Stimulated activated CD8-positive, alpha-beta memory T cell treated with anti-CD3 and anti-CD28 coated beads, Interleukin-12 subunit alpha, Interleukin-12 subunit beta, amount 100 ng/mL, for 1 hour (primary cell): Measurements from ENCODE around the gene CCDC12.

Experiments
- DNase-seq: peaks from one replicate; pipeline ENCODE4 v3.0.0-alpha.2; 2020; ENCODE audit warnings: low read depth

Gene CCDC12

DNA sequence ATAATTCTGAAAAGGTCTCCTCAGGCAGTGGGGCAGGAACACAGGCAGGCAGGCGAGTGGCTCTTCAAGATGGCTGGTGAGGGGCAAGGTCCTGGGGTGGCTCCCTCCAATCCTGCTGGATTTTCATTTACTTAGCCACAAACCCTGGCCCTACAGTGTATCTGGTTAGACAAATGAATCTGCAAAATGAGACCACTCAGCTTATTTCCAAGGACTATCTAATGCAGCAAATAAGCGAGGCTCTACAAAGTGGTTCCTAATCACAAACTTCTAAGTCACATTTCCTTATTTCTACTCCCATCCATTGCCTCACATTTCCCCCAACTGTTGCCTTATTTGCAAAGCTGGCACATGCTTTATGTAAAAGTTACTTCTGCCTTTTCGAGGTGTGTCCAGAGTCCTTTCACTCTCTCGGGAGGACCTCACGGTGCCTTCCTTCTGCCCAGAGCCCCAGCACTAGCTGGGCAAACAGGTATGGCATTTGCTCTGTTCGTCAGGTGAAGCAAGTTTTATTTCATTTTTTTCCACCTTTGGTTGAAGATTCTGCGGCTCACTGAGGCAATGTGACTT, 40.5 kb downstream of the CCDC12 start:
- DNase-seq: no peak

DNA sequence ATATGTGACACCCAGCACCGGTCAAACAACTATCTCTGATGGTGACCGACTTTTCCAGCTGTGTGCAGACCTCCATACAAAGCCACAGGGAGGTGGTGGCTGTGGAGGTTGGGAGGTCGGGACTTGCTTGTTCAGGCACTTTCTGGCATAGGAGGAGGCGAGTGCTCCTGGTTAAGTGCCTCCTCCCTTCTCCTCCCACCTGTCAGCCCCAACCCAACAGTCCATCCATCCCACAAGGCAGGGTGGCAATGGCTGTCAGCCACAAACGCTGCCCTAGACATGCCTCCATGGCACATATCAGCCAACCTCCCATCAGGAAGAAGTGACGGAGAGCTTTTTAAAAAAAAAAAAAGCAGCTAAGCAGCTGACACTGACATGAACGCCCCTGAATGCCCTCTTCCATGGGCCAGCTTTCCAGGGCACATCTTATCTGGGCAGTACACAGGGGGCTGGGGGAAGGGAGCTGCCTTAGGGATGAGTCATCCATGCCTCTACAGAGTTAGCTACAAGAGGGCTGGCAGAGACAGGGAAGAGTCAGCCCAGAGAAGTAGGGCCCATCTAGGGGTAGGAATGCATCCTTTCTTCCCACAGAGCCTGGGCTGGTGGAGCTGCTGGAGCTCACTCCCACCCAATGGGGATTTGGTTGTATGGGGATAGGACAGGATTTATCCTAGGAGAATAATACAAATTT, 41.2 kb downstream of the CCDC12 start:
- DNase-seq: no peak

DNA sequence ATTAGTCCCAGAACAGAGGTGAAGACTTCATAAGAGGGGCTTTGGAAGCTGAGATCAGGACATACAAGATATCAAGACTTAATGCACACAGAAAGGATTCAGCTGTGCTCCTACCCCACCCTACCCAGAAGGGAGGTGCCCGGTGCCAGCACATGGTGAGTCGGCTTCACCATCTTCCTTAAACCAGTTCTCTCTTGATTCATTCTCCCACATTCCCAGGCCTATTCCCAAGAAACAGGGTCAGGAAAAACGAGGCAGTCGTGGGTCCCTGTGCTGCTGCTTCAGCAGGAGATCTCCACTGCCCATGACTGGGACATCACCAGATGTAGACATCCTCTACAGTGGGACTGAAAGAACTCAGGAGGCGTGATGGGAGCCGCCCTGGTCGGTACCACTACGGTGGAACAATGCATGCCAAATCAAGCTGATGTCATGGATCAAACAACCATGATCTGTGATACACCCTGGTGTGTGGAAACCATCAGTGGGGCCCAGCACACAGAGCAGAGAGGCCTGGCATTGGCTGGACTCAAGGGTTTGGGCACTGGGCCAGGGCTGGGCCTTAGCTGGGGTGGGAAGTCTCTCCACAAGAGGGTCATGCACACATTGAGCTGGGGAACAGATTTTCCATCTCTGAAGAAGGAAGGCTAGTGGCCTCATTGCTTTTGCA, 41.9 kb downstream of the CCDC12 start:
- DNase-seq: no peak

DNA sequence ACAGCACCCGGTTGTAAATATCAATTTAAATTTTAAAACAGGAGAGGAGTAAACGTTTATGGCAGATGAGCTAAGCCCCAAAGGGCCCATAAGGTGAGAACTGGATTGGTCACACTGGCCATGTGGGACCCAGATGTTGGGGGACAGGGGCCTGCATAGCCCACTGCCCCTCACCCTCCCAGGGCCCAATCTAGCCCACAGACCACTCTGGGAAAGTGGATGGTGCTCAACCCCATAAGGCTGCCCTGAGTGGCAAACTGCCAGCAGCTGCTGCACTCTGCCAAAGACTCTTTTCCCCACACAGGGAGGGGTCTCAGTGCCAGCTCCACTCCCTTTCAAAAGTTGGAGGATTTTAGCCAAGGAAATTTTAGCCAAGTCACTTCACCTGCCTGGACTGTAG, 42.5 kb downstream of the CCDC12 start:
- no peak for DNase-seq

DNA sequence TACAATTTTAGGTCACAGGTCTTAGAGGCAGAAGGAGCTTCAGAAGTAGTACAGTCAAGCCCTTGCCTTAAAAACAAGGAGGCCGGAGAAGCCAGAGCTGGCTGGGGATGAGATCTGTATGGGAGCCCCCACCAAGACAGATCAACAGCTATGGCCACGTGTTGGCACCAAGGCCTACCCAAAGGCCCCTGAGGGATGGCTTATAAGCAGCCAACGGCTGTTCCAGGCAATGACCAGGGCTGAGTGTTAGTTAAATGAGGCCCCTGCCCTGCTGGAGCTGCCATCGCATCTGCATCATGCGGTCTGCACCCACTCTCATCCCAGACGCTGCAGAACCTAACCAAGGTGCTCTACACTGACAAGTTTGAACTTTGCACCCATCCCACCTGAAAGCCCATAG, 43.3 kb downstream of the CCDC12 start:
- DNase-seq: no peak

DNA sequence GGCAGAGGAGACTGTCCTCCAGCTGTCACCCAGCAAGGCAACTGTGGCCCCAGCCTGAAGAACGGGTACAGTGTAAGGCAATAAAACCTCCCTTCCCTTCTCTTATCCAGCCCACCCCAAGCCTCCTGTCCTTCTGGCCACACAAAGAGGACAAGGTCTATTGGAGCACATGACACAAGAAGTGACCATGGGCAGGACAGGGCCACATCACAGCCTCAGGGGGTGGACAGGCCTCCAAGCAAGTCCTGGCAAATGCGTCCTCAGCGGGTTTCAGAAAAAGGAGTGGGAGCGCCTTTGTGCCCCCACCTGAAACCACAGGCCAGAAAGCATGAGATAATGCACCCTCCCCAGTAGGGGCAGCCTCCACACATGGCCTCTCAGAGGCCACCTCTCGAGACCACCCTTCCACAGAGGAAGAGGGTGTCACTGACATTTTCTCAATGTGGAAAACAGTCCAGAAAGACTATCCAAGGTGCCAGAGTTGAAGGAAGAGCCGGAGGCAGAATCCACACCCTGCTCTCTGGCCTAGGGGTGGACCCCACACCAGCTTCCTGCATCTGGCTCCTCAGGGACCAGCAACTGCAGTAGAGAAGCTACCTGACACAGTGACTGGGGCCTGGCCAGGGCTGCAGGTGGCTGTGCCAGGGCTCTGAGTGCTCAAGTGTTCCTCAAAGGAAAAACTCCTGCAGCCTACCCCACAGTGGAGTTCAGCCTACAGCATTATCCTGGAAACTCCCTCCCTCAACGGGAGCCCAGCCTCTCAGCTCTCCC, 43.9 kb downstream of the CCDC12 start:
- no peak for DNase-seq

DNA sequence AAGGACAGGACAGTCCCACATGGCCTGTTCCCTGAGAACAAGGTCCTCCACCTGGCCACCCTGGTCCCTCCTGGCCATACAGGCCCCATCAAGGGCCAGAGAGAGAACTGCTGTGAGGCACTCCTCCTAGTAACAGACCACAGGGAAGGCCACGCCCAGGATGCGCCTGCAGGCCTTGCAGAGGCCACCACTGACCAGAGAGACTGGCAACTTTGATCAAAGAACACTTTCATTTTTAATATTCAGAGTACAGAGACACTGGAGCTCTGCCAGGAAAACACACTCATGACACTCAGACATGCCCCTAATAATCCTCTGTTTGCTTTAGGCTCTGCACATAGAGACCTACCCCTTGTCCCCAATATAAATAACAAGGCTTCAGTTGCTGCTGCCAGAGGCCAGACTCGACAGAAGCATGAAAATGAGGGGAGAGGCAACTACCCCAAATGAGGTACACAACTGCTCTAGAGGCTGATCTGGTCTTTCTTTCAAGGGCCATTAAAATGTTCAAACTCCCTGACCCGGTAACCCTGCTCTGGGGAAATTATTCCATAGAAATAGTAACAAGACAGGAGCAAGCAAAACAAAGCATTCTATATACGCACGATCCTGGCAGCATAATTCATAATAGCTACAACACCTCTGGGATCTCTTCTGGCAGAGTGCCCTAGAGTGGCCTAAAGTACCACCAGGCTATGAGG, 44.8 kb downstream of the CCDC12 start:
- no peak for DNase-seq

DNA sequence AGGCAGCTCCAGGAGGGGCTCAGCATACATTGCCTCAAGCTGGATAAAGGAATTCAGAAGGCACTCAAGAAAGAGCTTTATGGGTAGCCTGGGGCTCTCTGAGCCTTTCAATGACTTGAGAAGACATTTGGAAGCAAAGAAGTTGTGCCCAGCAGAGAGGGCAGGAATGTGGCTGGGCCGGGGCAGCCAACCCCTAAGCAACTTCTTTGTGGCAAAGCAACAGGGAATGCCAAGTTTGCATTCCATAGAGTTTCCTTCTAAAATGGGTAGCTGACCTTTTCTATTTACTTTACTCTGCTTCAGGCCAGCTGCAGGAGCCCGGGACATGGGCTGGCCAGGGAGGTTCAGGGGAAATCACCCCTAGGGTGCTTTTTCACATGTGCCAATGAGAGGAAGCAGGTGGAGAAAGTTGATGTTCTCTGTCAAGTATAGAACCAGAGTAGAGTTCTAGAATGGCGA, 45.6 kb downstream of the CCDC12 start:
- DNase-seq: no peak

DNA sequence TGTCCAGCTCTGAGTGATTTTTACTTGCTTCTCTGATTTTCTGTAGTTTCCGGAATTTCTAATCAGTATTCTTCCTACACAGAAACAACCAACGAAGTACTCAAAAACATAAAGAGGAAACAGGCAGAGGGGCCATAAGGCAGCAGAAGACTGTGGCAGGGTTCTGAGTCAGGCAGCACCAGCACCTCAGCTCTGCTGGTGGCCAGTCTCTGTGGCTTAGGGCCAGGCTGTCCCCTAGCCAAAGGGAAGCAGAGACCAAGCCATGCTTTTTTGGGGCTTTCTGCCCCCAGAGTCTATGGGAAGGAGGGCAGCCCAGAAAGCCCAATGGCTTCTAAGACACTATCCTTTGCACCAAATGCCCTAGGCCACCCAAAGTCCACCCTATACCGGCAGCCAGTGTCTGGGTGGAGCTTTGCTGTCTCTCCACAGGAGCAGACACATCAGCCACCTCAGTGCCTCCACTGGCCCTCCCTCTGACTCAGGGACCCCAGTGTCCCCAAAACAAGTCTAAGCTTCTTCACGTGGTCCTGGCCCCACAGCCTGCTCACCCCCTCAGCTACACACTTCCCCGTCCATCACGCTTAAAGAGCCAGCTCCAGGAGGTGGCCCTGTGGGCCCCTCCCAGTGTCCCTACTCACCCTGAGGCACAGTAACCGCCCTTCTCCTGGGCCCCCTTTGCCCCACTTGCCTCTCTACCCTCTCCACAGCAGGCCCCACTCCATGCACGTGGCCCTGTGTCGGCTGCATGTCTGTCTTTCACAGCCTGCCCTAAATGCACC, 46.2 kb downstream of the CCDC12 start:
- no peak for DNase-seq

DNA sequence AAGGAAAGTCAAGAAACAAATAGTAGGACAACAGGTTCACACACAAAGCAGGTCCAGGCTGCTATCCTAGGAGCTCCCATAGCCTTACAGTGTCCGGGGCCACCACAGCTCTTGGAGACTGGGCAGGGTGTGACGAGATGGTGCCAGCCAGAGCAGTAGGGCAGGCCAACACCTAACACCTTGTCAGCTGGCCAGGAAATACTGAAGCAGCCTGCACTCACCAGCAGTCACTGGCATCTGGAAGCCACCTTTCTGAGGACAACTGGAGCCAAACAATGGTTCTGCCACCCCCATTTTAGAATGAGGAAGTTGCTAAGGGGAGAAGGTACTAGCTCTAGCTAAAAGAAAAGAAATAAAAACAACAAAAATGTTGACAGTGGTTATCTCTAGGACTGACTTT, 47.2 kb downstream of the CCDC12 start:
- DNase-seq: no peak

DNA sequence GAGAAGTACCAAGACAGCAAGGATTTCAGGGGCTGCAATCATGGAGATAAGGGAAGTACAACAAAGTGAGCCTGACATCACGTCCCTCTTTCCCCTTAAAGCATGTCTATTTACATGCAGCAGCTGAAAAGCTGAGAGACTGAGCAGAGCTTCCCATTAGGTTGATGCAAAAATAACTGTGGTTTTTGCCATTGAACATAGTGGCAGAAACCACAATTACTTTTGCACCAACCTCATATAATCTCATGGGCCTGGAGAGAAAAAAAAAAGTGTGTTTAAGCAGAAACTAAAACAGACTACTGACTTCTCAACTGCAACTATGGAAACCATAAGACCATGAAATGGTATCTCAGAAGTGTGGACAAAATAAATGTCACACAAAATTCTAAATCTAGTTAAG, 48.3 kb downstream of the CCDC12 start:
- DNase-seq: no peak

DNA sequence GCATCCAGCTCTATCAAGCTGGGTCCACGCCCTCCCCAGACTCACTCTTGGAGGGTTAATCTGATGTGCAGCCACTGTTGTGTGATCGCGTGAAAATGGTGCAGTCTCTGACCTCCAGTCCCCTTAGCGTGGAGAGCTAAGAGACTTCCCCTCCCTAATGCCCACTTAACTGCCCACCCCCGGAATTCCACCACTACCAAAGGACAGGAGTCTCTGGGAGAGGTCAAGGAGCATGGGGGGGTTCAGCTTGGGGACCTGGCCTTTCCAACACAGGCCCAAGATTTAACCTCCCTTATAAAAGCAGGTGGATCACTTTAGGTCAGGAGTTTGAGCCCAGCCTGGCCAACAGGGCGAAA, 48.8 kb downstream of the CCDC12 start:
- no peak for DNase-seq

DNA sequence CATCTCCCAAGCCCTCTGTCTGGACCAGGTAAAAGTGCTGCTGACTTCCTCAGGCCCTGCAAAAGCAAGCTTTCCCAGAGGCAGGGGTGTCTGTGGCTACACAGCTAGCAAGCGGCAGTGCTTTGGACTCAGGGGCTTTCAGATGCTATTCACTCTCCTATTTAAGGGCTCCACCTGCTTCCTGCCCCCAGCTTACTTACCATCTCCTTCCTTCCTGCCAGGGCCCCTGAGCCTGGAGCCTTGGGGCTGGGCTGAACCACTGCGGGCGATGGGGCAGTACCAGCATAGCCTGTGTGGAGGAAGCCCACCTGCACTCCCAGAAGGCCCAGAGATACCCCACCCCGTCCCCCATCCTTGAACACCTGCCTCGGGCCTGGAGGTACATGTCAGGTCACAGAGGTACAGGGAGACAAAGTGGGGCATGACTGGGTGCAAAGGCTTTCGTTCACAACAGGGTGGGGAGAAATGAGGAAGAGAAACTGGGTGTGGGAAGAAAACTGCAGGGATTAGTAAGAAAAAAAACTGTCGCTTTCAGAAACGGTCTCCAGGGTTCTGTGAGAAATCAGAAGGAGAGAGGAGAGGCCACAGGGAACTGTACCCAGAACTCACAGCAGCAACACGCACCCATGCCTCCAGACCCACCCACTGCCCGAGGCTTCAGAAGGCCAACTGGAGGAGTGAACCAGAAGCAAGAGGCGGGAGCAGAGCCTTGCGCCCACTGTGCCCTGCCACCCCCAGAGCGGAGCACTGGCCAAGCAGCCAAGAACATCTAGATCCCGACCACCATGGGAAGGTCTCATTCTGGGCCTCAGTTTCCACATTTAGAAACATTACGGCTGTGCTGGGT, 49.5 kb downstream of the CCDC12 start:
- no peak for DNase-seq

DNA sequence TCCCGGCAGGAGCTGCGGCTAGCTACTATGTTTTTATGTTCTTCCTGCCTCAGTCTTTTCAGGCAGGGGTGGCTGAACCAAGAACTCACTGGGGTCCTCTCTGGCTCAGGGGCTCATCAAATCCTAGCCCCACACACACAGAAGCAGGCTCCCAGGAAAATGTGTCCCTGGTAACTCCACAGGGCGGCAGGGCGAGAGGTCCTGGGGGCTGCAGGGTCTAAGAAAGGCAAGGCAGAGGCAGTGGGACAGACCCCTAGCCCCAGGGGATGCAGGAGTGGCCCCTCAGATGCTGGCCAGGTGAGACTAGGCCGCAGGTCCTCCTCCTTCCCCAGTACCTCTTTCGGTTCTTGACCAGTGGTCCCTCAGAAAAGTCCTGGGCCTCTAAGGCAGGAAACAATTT, 50.1 kb downstream of the CCDC12 start:
- DNase-seq: no peak

DNA sequence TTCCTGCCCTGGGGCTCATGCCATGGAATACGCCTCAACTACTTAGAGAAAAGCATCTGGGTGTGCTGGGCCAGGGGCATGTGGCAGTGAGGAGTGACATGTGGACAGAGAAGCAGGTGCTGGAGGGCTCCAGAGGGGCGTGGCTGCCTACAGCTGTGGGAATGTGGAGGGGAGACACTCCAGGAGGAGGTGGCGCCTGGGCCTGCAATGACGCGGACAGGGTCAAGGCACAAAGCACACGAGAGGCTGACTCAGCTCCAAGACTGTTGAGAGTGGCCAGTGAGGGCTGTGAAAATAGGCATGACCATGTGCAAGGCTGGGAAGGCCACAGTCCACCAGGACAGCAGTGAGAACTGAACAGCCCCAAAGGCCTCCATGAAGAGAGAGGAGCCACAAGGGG, 50.5 kb downstream of the CCDC12 start:
- DNase-seq: no peak

DNA sequence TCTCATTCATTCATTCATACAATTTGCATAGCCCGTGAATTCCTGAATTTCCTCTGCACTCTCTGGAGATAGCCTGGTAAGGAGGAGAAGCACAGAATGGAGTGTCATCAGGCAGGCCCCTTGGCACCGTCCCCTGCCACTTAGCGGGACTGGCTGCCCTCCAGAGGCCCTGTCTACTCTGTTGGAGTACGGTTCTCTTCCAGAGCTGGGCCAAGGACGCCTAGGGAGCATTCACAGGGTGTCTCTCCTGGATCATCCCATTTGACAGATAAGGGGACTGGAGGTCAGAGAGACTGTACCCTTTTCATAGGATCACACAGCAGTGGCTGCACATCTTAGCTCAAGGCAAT, 51.0 kb downstream of the CCDC12 start:
- DNase-seq: no peak

DNA sequence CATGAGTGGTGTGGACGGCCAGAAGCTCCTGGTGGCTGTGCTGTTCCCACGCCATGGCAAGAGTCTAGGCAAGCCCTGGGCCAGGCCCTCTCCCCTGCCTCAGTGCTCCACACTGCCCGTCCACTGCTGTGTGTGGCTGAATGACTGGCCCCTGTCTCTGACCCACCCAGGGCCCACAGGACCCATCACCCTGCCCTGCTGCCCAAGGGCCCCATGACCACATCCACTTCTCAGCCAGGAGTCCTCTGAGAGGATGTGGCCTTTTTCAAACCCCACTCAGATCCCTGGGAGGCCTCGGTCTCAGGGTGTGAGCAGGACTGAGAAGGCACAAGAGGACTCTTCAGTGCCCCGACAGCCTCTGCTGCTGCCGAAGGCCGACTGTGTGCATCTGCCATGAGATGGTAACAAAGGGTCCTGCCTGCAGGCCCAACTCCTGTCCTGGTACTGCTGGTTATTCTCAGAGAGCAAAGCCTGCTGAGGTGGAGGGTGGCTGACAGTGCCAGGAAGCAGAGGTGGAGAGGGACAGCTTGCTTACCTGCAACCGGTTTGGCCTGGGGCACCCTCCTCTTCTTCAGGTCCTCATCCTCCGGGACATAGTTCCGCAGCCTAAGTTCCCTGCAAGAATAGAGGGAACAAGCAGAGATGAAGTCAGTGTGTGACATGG, 51.5 kb downstream of the CCDC12 start:
- DNase-seq: no peak

DNA sequence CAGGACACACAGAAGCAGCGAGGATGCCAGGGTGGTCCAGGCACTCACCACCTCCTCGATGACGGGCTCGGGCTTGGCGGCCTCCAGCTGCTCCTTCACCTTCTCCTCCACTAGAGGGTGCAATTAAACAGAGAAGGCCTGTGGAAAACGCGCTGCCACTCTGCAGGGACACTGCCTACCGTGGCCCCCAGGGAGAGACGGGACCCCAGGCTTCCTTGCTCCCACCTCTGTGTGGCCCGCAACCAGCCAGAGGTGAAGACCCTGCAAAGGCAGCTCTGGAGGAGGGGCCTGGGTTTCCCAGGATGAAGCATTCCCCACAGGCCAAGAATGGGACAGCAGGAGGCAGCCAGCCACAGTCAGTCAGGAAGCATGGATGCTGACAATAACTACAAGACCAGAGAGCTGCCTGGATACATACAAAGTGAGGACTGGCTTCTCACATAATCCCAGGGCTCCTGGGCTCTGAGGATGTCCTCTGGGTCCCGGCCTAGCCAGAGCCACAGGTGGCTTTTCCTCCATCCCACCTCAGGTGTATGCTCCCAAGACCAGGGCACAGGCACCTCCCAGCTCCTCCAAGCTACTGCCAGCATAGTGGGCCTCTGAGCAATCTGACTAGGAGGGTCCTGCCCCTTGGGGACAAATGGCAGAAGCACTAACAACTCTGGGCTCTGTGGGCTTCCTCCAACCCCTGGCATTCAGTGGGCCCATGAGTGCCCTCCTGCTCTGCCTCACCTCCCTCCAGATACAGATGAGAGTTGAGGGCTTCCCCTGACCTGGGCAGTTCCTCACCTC, 52.8 kb downstream of the CCDC12 start:
- DNase-seq: peak; percentile 15

DNA sequence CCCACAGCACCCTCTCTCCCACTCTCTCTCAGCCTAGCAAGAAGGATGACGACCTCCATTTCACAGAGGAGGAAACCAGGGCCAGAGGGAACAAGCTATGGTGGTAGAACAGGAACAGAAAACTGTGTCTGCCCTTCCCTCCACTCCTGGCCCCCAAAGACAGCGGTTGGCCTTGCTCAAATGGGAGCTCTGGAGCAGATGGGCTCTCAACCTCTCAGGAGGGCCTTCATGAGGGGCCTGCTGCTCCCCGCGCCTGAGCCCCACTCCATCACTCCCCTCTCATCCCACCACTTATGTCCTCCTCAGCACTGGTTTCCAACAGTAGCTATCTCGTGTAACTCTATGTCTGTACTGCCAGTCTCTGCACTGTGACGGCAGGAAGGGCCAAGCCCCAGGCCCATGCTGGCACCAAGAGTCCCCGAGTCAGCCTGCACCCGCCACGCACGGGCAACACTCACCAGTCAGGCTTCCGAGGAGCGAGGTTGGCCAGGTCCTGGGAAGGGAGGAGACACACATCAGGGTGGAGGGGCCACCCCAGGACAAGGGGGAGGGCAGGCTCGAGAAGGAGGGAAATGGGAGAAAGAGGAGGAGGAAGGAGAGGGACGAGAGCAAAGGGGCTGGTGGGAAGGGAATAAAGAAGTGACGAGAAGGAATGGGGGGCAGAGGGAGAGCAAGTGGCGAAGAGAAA, 53.5 kb downstream of the CCDC12 start:
- DNase-seq: no peak
